SK-N-MC (cell line): ENCODE data around the gene MAML3.

Experiments
- EZH2 ChIP-seq: fragments of 200-600 bp; sonication (generic); IDR thresholded peaks from one replicate; pipeline ENCODE4 v1.6.1; 2017; ENCODE audit warnings: antibody characterized with exemption
- FOXP2 ChIP-seq: optimal IDR thresholded peaks from 2 replicates; pipeline ENCODE3; 2011; ENCODE audit warnings: mild to moderate bottlenecking, moderate library complexity; ENCODE audit not compliant: insufficient read depth; ENCODE audit errors: extremely low read length, control extremely low read depth
- POLR2AphosphoS5 ChIP-seq: IDR thresholded peaks from 2 replicates; pipeline ENCODE4 v1.6.1; 2012; ENCODE audit warnings: mild to moderate bottlenecking, low read depth, low read length, borderline replicate concordance

- TF ChIP-seq POLR2AphosphoS5: no peak
- no peak for TF ChIP-seq EZH2
- no peak for TF ChIP-seq FOXP2
These were observed 148.9 kb downstream of the MAML3 start for GRCh38 chr4:140004922-140005627.
